ENCODE data around the gene ARMH4.

DNA sequence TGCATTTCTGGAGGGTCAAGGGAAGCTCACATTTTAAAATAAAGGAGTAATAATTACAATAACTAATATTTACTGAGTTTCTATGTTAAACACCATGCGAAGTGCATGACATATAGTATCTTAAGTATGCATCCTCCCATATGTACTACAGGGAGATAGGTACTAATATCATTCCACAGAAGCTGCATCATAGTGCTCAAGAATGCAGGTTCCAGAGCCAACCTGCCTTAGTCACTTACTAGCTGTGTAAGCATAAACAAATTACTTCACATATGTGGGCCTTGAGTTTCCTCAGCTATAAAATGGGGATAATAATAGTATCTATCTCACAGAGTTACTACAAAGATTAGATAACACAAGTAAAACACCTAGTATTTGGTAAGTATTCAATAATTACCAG, 18.3 kb downstream of the ARMH4 start:
- TF ChIP-seq EZH2 (optimal IDR thresholded peaks at IDR 0.05; ENCODE audit: low read depth, low read length), result no peak
- TF ChIP-seq, protein P1, sequence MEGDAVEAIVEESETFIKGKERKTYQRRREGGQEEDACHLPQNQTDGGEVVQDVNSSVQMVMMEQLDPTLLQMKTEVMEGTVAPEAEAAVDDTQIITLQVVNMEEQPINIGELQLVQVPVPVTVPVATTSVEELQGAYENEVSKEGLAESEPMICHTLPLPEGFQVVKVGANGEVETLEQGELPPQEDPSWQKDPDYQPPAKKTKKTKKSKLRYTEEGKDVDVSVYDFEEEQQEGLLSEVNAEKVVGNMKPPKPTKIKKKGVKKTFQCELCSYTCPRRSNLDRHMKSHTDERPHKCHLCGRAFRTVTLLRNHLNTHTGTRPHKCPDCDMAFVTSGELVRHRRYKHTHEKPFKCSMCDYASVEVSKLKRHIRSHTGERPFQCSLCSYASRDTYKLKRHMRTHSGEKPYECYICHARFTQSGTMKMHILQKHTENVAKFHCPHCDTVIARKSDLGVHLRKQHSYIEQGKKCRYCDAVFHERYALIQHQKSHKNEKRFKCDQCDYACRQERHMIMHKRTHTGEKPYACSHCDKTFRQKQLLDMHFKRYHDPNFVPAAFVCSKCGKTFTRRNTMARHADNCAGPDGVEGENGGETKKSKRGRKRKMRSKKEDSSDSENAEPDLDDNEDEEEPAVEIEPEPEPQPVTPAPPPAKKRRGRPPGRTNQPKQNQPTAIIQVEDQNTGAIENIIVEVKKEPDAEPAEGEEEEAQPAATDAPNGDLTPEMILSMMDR (IDR thresholded peaks at IDR 0.05; ENCODE audit: low read length), result no peak

Measured in MM.1S (cell line).